NB4 (cell line): Measurements from ENCODE around the gene NUMB.

Experiments
- CTCF ChIP-seq: IDR thresholded peaks from one replicate; pipeline ENCODE4 v1.5.1; 2012; ENCODE audit warnings: low read depth, low read length
- MAX ChIP-seq: IDR thresholded peaks from 2 replicates; pipeline ENCODE4 v1.6.1; 2011; ENCODE audit warnings: low read depth, low read length
- POLR2A ChIP-seq: IDR thresholded peaks from 2 replicates; pipeline ENCODE4 v1.6.1; 2011; ENCODE audit warnings: mild to moderate bottlenecking; ENCODE audit not compliant: insufficient read length; ENCODE audit errors: extremely low read depth

- TF ChIP-seq CTCF (no peak), POLR2A (no peak), MAX (no peak)
Observed at GRCh38 chr14:73460691-73461127, 2.4 kb upstream of the NUMB start.
